Uterus (tissue), 2 donors: ENCODE results near the gene TREML4.

Experiments
- POLR2A ChIP-seq, 2 donors: fragments of 450-650 bp; IDR thresholded peaks; one replicate each; pipeline ENCODE4 v1.6.1; 2016; ENCODE audit warnings: antibody characterized with exemption in 2 of 2, mild to moderate bottlenecking in 1 of 2, moderate library complexity in 1 of 2
- TF ChIP-seq, protein P1 (sequence below), 4 experiments: fragments of 200-600 bp in 2 of 4; fragments of 450-650 bp in 2 of 4; sonication (generic) in 2 of 4; IDR thresholded peaks; one replicate each; pipeline ENCODE4 v1.5.1; 2016 to 2019; ENCODE audit warnings: antibody characterized with exemption in 4 of 4, mild to moderate bottlenecking in 2 of 4, moderate library complexity in 1 of 4

DNA sequence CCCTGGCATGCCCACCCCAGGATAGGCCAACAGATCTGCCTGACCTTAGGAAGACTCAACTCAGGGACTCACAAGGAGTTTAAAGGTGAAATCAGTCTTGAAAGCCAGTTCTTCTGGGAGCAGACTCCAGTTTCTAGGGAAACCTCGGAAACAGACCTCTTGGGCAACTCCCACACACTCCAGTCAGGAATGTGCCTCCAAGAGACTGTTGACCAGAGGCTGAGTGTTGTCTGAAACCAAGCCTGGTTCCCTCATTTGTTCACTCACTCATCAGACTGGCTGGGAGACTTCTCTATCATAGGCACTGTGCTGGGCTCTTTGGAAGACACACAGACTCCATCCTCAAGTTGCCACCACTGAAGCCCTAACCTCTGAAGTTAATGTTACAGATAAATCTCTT is 56.6 kb downstream of the TREML4 start:
- TF ChIP-seq, protein P1, sequence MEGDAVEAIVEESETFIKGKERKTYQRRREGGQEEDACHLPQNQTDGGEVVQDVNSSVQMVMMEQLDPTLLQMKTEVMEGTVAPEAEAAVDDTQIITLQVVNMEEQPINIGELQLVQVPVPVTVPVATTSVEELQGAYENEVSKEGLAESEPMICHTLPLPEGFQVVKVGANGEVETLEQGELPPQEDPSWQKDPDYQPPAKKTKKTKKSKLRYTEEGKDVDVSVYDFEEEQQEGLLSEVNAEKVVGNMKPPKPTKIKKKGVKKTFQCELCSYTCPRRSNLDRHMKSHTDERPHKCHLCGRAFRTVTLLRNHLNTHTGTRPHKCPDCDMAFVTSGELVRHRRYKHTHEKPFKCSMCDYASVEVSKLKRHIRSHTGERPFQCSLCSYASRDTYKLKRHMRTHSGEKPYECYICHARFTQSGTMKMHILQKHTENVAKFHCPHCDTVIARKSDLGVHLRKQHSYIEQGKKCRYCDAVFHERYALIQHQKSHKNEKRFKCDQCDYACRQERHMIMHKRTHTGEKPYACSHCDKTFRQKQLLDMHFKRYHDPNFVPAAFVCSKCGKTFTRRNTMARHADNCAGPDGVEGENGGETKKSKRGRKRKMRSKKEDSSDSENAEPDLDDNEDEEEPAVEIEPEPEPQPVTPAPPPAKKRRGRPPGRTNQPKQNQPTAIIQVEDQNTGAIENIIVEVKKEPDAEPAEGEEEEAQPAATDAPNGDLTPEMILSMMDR (IDR thresholded peaks at IDR 0.05) = no peak
- no peak for TF ChIP-seq POLR2A (IDR thresholded peaks at IDR 0.05)
